Measurements from ENCODE around the gene ZMIZ1.

ZMIZ1 gene

GRCh38 chr10:79351332-79351731 is 282.6 kb downstream of the ZMIZ1 start:
- DNase-seq (ENCODE audit: low read depth, low spot score): no peak
- no peak for TF ChIP-seq YY1 (IDR thresholded peaks at IDR 0.05; ENCODE audit: insufficient read depth, insufficient read length)
- Histone ChIP-seq H3K4me3 (ENCODE audit: insufficient read length, low read depth) (no peak overlapping the region), H3K27me3 (ENCODE audit: insufficient read depth, insufficient read length) (no peaks in the 10 kb centered on the region), H3K36me3 (ENCODE audit: insufficient read depth, insufficient read length, low read length) (peaks cover 71% of the 10 kb centered on the region), H3K9me3 (ENCODE audit: insufficient read depth, low read length) (no peaks in the 10 kb centered on the region), H3K4me1 (ENCODE audit: insufficient read depth, insufficient read length) (peaks cover 9% of the 10 kb centered on the region), H3K9ac (ENCODE audit: insufficient read length, low read depth) (no peak overlapping the region)

- no peak for TF ChIP-seq SUZ12 (IDR thresholded peaks at IDR 0.05; ENCODE audit: extremely low read depth, insufficient read depth, insufficient read length)
- TF ChIP-seq YY1 (IDR thresholded peaks at IDR 0.05; ENCODE audit: insufficient read depth, insufficient read length): no peak
- no peak for TF ChIP-seq ZNF274 (IDR thresholded peaks at IDR 0.05; ENCODE audit: low read depth, low read length)
- H3K9me3 ChIP-seq (ENCODE audit: insufficient read depth, low read length): no peaks in the 10 kb centered on the region
- DNase-seq (ENCODE audit: low read depth, low spot score): no peak
- H3K4me3 ChIP-seq (ENCODE audit: insufficient read length, low read depth): no peak overlapping the region
- H3K9ac ChIP-seq (ENCODE audit: insufficient read length, low read depth): no peak overlapping the region
- peaks cover 71% of the 10 kb centered on the region for H3K36me3 ChIP-seq (ENCODE audit: insufficient read depth, insufficient read length, low read length)
- no peaks in the 10 kb centered on the region for H3K27me3 ChIP-seq (ENCODE audit: insufficient read depth, insufficient read length)
- peaks cover 5% of the 10 kb centered on the region for H3K4me1 ChIP-seq (ENCODE audit: insufficient read depth, insufficient read length)
Observed at GRCh38 chr10:79352035-79352877, 283.5 kb downstream of the ZMIZ1 start.

- H3K9ac ChIP-seq (ENCODE audit: insufficient read length, low read depth): no peak overlapping the region
- H3K27me3 ChIP-seq (ENCODE audit: insufficient read depth, insufficient read length): no peaks in the 10 kb centered on the region
- no peaks in the 10 kb centered on the region for H3K9me3 ChIP-seq (ENCODE audit: insufficient read depth, low read length)
- peaks cover 5% of the 10 kb centered on the region for H3K4me1 ChIP-seq (ENCODE audit: insufficient read depth, insufficient read length)
- H3K36me3 ChIP-seq (ENCODE audit: insufficient read depth, insufficient read length, low read length): peaks cover 71% of the 10 kb centered on the region
- TF ChIP-seq SUZ12 (IDR thresholded peaks at IDR 0.05; ENCODE audit: extremely low read depth, insufficient read depth, insufficient read length) (no peak), ZNF274 (IDR thresholded peaks at IDR 0.05; ENCODE audit: low read depth, low read length) (no peak), YY1 (IDR thresholded peaks at IDR 0.05; ENCODE audit: insufficient read depth, insufficient read length) (no peak)
- no peak overlapping the region for H3K4me3 ChIP-seq (ENCODE audit: insufficient read length, low read depth)
- DNase-seq (ENCODE audit: low read depth, low spot score): no peak
Observed at GRCh38 chr10:79353000-79353406, 284.2 kb downstream of the ZMIZ1 start.

- Histone ChIP-seq H3K4me1 (ENCODE audit: insufficient read depth, insufficient read length) (peaks cover 3% of the 10 kb centered on the region), H3K9me3 (ENCODE audit: insufficient read depth, low read length) (no peaks in the 10 kb centered on the region), H3K4me3 (ENCODE audit: insufficient read length, low read depth) (no peak overlapping the region), H3K9ac (ENCODE audit: insufficient read length, low read depth) (no peak overlapping the region), H3K27me3 (ENCODE audit: insufficient read depth, insufficient read length) (no peaks in the 10 kb centered on the region), H3K36me3 (ENCODE audit: insufficient read depth, insufficient read length, low read length) (peaks cover 67% of the 10 kb centered on the region)
- no peak for DNase-seq (ENCODE audit: low read depth, low spot score)
- TF ChIP-seq YY1 (IDR thresholded peaks at IDR 0.05; ENCODE audit: insufficient read depth, insufficient read length) (no peak), ZNF274 (IDR thresholded peaks at IDR 0.05; ENCODE audit: low read depth, low read length) (no peak), SUZ12 (IDR thresholded peaks at IDR 0.05; ENCODE audit: extremely low read depth, insufficient read depth, insufficient read length) (no peak)
Observed at GRCh38 chr10:79353726-79354125, 285.0 kb downstream of the ZMIZ1 start.

- H3K9me3 ChIP-seq (ENCODE audit: insufficient read depth, low read length): no peaks in the 10 kb centered on the region
- TF ChIP-seq SUZ12 (IDR thresholded peaks at IDR 0.05; ENCODE audit: extremely low read depth, insufficient read depth, insufficient read length) (no peak), YY1 (IDR thresholded peaks at IDR 0.05; ENCODE audit: insufficient read depth, insufficient read length) (no peak), ZNF274 (IDR thresholded peaks at IDR 0.05; ENCODE audit: low read depth, low read length) (no peak)
- H3K27me3 ChIP-seq (ENCODE audit: insufficient read depth, insufficient read length): no peaks in the 10 kb centered on the region
- H3K9ac ChIP-seq (ENCODE audit: insufficient read length, low read depth): no peak overlapping the region
- H3K36me3 ChIP-seq (ENCODE audit: insufficient read depth, insufficient read length, low read length): peaks cover 63% of the 10 kb centered on the region
- H3K4me1 ChIP-seq (ENCODE audit: insufficient read depth, insufficient read length): peaks cover 3% of the 10 kb centered on the region
- no peak for DNase-seq (ENCODE audit: low read depth, low spot score)
- no peak overlapping the region for H3K4me3 ChIP-seq (ENCODE audit: insufficient read length, low read depth)
Observed at GRCh38 chr10:79354141-79354540, 285.4 kb downstream of the ZMIZ1 start.

- H3K9me3 ChIP-seq (ENCODE audit: insufficient read depth, low read length): no peaks in the 10 kb centered on the region
- no peak for TF ChIP-seq YY1 (IDR thresholded peaks at IDR 0.05; ENCODE audit: insufficient read depth, insufficient read length)
- no peak for TF ChIP-seq ZNF274 (IDR thresholded peaks at IDR 0.05; ENCODE audit: low read depth, low read length)
- no peak for TF ChIP-seq SUZ12 (IDR thresholded peaks at IDR 0.05; ENCODE audit: extremely low read depth, insufficient read depth, insufficient read length)
- H3K4me1 ChIP-seq (ENCODE audit: insufficient read depth, insufficient read length): peaks cover 3% of the 10 kb centered on the region
- H3K4me3 ChIP-seq (ENCODE audit: insufficient read length, low read depth): no peak overlapping the region
- H3K27me3 ChIP-seq (ENCODE audit: insufficient read depth, insufficient read length): no peaks in the 10 kb centered on the region
- DNase-seq (ENCODE audit: low read depth, low spot score): no peak
- H3K9ac ChIP-seq (ENCODE audit: insufficient read length, low read depth): no peak overlapping the region
- peaks cover 58% of the 10 kb centered on the region for H3K36me3 ChIP-seq (ENCODE audit: insufficient read depth, insufficient read length, low read length)
Observed at GRCh38 chr10:79354615-79355014, 285.8 kb downstream of the ZMIZ1 start.

GRCh38 chr10:79355420-79356017 is 286.8 kb downstream of the ZMIZ1 start:
- TF ChIP-seq ZNF274 (IDR thresholded peaks at IDR 0.05; ENCODE audit: low read depth, low read length): no peak
- TF ChIP-seq YY1 (IDR thresholded peaks at IDR 0.05; ENCODE audit: insufficient read depth, insufficient read length): no peak
- TF ChIP-seq SUZ12 (IDR thresholded peaks at IDR 0.05; ENCODE audit: extremely low read depth, insufficient read depth, insufficient read length): no peak
- no peak overlapping the region for H3K9ac ChIP-seq (ENCODE audit: insufficient read length, low read depth)
- peaks cover 49% of the 10 kb centered on the region for H3K36me3 ChIP-seq (ENCODE audit: insufficient read depth, insufficient read length, low read length)
- peaks cover 3% of the 10 kb centered on the region for H3K4me1 ChIP-seq (ENCODE audit: insufficient read depth, insufficient read length)
- no peaks in the 10 kb centered on the region for H3K27me3 ChIP-seq (ENCODE audit: insufficient read depth, insufficient read length)
- H3K9me3 ChIP-seq (ENCODE audit: insufficient read depth, low read length): no peaks in the 10 kb centered on the region
- no peak overlapping the region for H3K4me3 ChIP-seq (ENCODE audit: insufficient read length, low read depth)
- no peak for DNase-seq (ENCODE audit: low read depth, low spot score)

Data from NT2/D1 (cell line).